Activated T-helper 1 cell treated with anti-CD3 and anti-CD28 coated beads, Interleukin-12 subunit alpha, Interleukin-12 subunit beta, Interleukin-2, Interleukin-4 antibody, amounts not matched to agents 30 ng/mL and 10 ng/mL and 1 ng/mL, durations not matched to agents 14 hours and 24 hours and 36 hours (primary cell): ENCODE measurements around the gene TRIP13. TPM values are rescaled to one million over a fixed set of nuclear protein-coding genes. Genes with fewer than 3 reads are reported as not detected.

Source experiments
- DNase-seq: peaks from one replicate; pipeline ENCODE4 v3.0.0; 2021; ENCODE audit warnings: low spot score
- H3K27ac Mint-ChIP-seq: one replicate; pipeline ENCODE4 v1.8.0; 2021; ENCODE audit warnings: mild to moderate bottlenecking, mixed read lengths
- H3K27me3 Mint-ChIP-seq: one replicate; pipeline ENCODE4 v1.8.0; 2022; ENCODE audit warnings: mild to moderate bottlenecking, moderate library complexity, mixed read lengths; ENCODE audit not compliant: insufficient read depth
- H3K36me3 Mint-ChIP-seq: one replicate; pipeline ENCODE4 v1.8.0; 2021; ENCODE audit warnings: low read depth, mixed read lengths
- H3K4me1 Mint-ChIP-seq: one replicate; pipeline ENCODE4 v1.8.0; 2021; ENCODE audit warnings: low read depth, mixed read lengths
- H3K4me3 Mint-ChIP-seq: one replicate; pipeline ENCODE4 v1.8.0; 2021; ENCODE audit warnings: mild to moderate bottlenecking, moderate library complexity, mixed read lengths
- H3K9me3 Mint-ChIP-seq: one replicate; pipeline ENCODE4 v1.8.0; 2021; ENCODE audit warnings: mixed read lengths
- intact Hi-C: fragments of 100-400 bp; cut with micrococcal nuclease; formaldehyde crosslinking; loops from one replicate; pipeline ENCODE4 v1.15.1; 2024
- total RNA-seq: library from RNA; stranded (reverse); gene quantifications from 2 replicates; pipeline ENCODE4 v1.2.3, GENCODE V29; 2022

Gene TRIP13
- total RNA-seq, 1 donor from 2014 or later, result 37.2 TPM

DNA sequence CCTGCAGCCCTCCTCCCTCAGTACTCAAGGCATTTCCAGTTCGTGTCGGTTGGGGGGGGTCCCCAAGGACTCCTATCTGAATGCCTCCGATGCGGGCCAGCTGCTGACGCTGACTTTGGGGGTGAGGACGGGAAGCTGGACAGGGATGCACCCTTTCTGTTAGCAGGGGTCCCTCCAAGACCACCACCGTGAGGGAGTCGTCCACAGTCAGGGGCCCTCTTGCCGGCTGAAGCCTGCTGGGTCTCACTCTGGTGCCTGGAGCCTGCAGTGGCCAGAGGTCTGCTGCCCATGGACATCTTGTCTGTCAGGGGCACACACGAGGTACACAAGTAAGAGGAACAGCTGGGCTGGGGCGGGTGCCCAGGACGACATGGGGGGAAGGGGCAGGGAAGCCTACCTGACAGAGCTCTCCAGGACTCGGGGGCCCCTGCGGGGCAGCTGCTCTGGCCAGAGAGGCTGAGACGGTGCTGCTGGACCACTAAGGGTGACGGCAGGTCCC lies 32.8 kb upstream of the TRIP13 start:
- no peak for DNase-seq
- no peak overlapping the region for H3K27ac Mint-ChIP-seq
- H3K4me1 Mint-ChIP-seq, result no peaks in the 10 kb centered on the region
- intact Hi-C loops, result no loop called here
- H3K36me3 Mint-ChIP-seq, result peaks cover 6% of the 10 kb centered on the region
- no peaks in the 10 kb centered on the region for H3K27me3 Mint-ChIP-seq
- H3K4me3 Mint-ChIP-seq, result no peak overlapping the region
- no peaks in the 10 kb centered on the region for H3K9me3 Mint-ChIP-seq

- peaks cover 8% of the 10 kb centered on the region for H3K36me3 Mint-ChIP-seq
- intact Hi-C loops, result no loop called here
- H3K27ac Mint-ChIP-seq, result no peak overlapping the region
- no peak for DNase-seq
- no peaks in the 10 kb centered on the region for H3K9me3 Mint-ChIP-seq
- H3K27me3 Mint-ChIP-seq, result no peaks in the 10 kb centered on the region
- H3K4me3 Mint-ChIP-seq, result no peak overlapping the region
- H3K4me1 Mint-ChIP-seq, result no peaks in the 10 kb centered on the region
These were observed 32.1 kb upstream of the TRIP13 start for GRCh38 chr5:860506-861150.

DNA sequence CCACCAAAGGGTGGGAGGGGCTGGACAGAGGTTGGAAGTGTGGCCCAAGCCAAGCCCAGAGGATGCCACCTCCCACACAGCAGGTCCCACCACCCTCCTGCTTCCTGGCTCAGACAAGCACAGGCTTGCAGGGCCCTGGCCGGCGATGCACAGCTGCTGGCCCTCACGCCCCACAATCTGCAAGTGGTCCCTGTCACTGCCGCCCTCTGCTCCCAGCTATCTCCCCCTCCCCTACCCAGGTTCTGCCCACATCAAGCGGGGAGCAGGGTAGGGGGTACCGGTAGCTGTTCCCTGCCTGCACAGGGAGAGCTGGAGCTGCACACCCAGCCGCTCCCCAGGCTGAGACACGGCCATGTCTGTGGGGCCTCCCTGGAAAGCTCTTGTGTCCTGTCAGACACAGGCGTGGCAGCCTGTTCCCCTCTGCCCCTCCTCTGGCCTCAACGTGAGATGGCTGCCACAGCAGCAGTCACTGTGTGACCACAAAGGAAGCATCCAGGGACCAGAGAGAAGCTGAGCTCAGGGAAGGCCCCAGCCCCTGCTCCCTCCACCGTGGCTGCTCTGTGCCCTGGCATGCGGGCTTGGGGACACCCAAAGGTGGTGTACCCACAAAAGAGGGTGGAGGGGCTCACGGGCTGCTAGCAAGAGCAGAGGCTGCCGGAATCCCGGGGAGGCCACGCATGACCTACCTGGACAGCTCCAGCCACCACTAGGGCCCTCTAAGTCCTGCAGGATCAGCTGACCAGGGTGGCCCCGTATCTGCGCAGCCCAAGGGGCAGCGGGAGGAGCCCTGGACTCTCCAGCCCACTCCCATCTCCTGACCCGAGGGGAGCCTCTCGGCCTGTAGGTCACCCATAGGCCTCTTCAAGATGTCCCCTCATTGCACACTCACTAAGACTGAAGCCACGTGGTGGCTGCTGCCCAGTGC lies 31.0 kb upstream of the TRIP13 start:
- Mint-ChIP-seq H3K27ac (no peak overlapping the region), H3K4me3 (no peak overlapping the region), H3K9me3 (no peaks in the 10 kb centered on the region), H3K36me3 (peaks cover 15% of the 10 kb centered on the region), H3K27me3 (no peaks in the 10 kb centered on the region), H3K4me1 (no peaks in the 10 kb centered on the region)
- DNase-seq, result no peak
- intact Hi-C loops, result no loop called here

DNA sequence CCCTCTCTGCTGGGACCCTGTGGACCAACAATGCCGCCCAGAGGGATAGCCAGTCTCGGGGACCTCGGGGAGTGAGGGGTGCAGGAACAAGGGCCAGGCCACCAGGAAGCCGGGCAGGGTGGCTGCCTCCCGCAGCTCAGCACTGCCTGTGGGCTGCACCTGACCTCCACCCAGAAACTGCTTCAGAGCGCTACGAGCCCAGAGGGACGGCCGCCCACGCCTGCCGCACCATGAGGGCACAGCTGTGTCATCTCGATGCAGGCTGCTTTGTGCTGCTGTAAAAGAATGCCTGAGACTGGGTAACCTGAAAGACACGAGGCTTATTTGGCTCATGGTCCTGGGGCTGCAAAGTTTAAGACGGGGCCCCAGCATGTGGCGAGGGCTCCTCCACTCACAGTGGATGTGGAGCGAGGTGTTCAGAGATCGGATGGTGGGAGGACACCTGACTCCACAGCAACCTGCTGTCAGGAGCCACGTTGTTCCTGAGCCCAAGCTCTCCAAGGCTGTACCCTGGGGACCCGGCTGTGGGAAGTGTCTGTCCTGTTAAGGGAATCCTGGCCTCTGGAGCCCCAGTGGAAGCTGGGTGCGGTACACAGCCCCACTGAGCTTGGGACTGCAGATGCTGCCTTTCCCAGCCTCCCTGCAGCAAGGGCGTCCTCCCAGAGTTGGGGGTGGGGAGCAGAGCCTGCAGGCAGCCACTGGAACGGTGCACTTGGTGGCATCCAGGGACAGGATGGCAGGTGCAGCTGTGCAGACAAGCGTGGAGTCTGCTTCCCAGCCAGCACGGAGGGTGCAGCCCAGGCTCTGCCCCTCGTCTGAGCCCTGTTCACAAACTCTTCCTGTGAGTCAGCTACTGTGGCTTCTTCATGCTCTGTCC lies 30.1 kb upstream of the TRIP13 start:
- Mint-ChIP-seq H3K4me1 (no peaks in the 10 kb centered on the region), H3K27me3 (no peaks in the 10 kb centered on the region), H3K9me3 (no peaks in the 10 kb centered on the region), H3K4me3 (no peak overlapping the region), H3K36me3 (peaks cover 21% of the 10 kb centered on the region), H3K27ac (no peak overlapping the region)
- DNase-seq, result no peak
- intact Hi-C loops, result no loop called here

GRCh38 chr5:863244-863805 lies 29.4 kb upstream of the TRIP13 start:
- Mint-ChIP-seq H3K27me3 (no peaks in the 10 kb centered on the region), H3K4me3 (no peak overlapping the region), H3K36me3 (peaks cover 26% of the 10 kb centered on the region), H3K9me3 (no peaks in the 10 kb centered on the region), H3K27ac (no peak overlapping the region), H3K4me1 (no peaks in the 10 kb centered on the region)
- intact Hi-C loops, result no loop called here
- DNase-seq, result no peak

- no peaks in the 10 kb centered on the region for H3K9me3 Mint-ChIP-seq
- H3K27me3 Mint-ChIP-seq, result no peaks in the 10 kb centered on the region
- intact Hi-C loops, result no loop called here
- H3K4me1 Mint-ChIP-seq, result no peaks in the 10 kb centered on the region
- no peak for DNase-seq
- peaks cover 34% of the 10 kb centered on the region for H3K36me3 Mint-ChIP-seq
- no peak overlapping the region for H3K4me3 Mint-ChIP-seq
- no peak overlapping the region for H3K27ac Mint-ChIP-seq
These were observed 28.1 kb upstream of the TRIP13 start for GRCh38 chr5:864492-865167.

GRCh38 chr5:865168-865521 lies 27.5 kb upstream of the TRIP13 start:
- H3K36me3 Mint-ChIP-seq, result peaks cover 39% of the 10 kb centered on the region
- no peaks in the 10 kb centered on the region for H3K9me3 Mint-ChIP-seq
- no peaks in the 10 kb centered on the region for H3K4me1 Mint-ChIP-seq
- H3K27me3 Mint-ChIP-seq, result no peaks in the 10 kb centered on the region
- H3K4me3 Mint-ChIP-seq, result no peak overlapping the region
- DNase-seq, result no peak
- H3K27ac Mint-ChIP-seq, result no peak overlapping the region
- intact Hi-C loops, result no loop called here

GRCh38 chr5:865771-866170 lies 26.9 kb upstream of the TRIP13 start:
- H3K27ac Mint-ChIP-seq, result no peak overlapping the region
- intact Hi-C loops, result no loop called here
- peaks cover 45% of the 10 kb centered on the region for H3K36me3 Mint-ChIP-seq
- H3K4me1 Mint-ChIP-seq, result no peaks in the 10 kb centered on the region
- DNase-seq, result no peak
- H3K4me3 Mint-ChIP-seq, result no peak overlapping the region
- H3K9me3 Mint-ChIP-seq, result no peaks in the 10 kb centered on the region
- H3K27me3 Mint-ChIP-seq, result no peaks in the 10 kb centered on the region

- DNase-seq, result no peak
- no peaks in the 10 kb centered on the region for H3K4me1 Mint-ChIP-seq
- no peaks in the 10 kb centered on the region for H3K9me3 Mint-ChIP-seq
- no peak overlapping the region for H3K27ac Mint-ChIP-seq
- H3K4me3 Mint-ChIP-seq, result no peak overlapping the region
- peaks cover 53% of the 10 kb centered on the region for H3K36me3 Mint-ChIP-seq
- H3K27me3 Mint-ChIP-seq, result no peaks in the 10 kb centered on the region
- intact Hi-C loops, result no loop called here
These were observed 25.3 kb upstream of the TRIP13 start for GRCh38 chr5:867300-867870.

GRCh38 chr5:868428-869135 lies 24.1 kb upstream of the TRIP13 start:
- Mint-ChIP-seq H3K9me3 (no peaks in the 10 kb centered on the region), H3K36me3 (peaks cover 52% of the 10 kb centered on the region), H3K27ac (no peak overlapping the region), H3K4me3 (no peak overlapping the region), H3K4me1 (no peaks in the 10 kb centered on the region), H3K27me3 (no peaks in the 10 kb centered on the region)
- intact Hi-C loops, result no loop called here
- no peak for DNase-seq

- H3K36me3 Mint-ChIP-seq, result peaks cover 64% of the 10 kb centered on the region
- intact Hi-C loops, result no loop called here
- no peaks in the 10 kb centered on the region for H3K9me3 Mint-ChIP-seq
These were observed 21.7 kb upstream of the TRIP13 start for GRCh38 chr5:870956-871355.

More at GRCh38 chr5:870956-871355, 21.7 kb upstream of the TRIP13 start:
- DNase-seq, result no peak
- no peaks in the 10 kb centered on the region for H3K4me1 Mint-ChIP-seq
- no peaks in the 10 kb centered on the region for H3K27me3 Mint-ChIP-seq
- H3K27ac Mint-ChIP-seq, result no peak overlapping the region
- H3K4me3 Mint-ChIP-seq, result no peak overlapping the region
